HepG2 (cell line): Measurements from ENCODE around the gene ITPR1. TPM values are rescaled to one million over a fixed set of nuclear protein-coding genes. Genes with fewer than 3 reads are reported as not detected.
A peak's percentile ranks its signal among the peaks of the same experiment; 100 is the strongest.

Experiments
- CCDC6 ChIP-seq: sonication (generic); formaldehyde crosslinking; IDR thresholded peaks from 2 replicates; pipeline ENCODE4 v1.8.1; 2022; ENCODE audit warnings: mild to moderate bottlenecking, missing genetic modification reagents, moderate library complexity
- GABPA ChIP-seq, 2 experiments: IDR thresholded peaks; 2 replicates each; pipeline ENCODE4 v1.6.1; 2011 to 2016; ENCODE audit warnings: low read depth in 2 of 2, low read length in 1 of 2, missing biosample characterization in 1 of 2, missing genetic modification characterization in 1 of 2
- HNRNPH1 ChIP-seq: fragments of 200-400 bp; formaldehyde crosslinking; optimal IDR thresholded peaks from 2 replicates; pipeline ENCODE3; 2017; ENCODE audit warnings: mild to moderate bottlenecking, low read depth, low read length
- ZBTB10 ChIP-seq: sonication (generic); formaldehyde crosslinking; IDR thresholded peaks from 2 replicates; pipeline ENCODE4 v1.4.0; 2020; ENCODE audit warnings: missing genetic modification reagents, borderline replicate concordance
- ZBTB33 ChIP-seq: sonication (generic); formaldehyde crosslinking; IDR thresholded peaks from 2 replicates; pipeline ENCODE4 v1.4.0; 2020; ENCODE audit warnings: missing genetic modification reagents
- ZNF282 ChIP-seq: fragments of 450-650 bp; IDR thresholded peaks from 2 replicates; pipeline ENCODE4 v1.6.1; 2018; ENCODE audit not compliant: partially characterized antibody
- ZNF772 ChIP-seq: sonication (generic); formaldehyde crosslinking; IDR thresholded peaks from 2 replicates; pipeline ENCODE4 v1.5.0; 2020; ENCODE audit warnings: mild to moderate bottlenecking, missing genetic modification reagents
- polyA plus RNA-seq, 8 experiments: library from polyadenylated mRNA; depleted of rRNA in 3 of 8; stranded (reverse) in 7 of 8; unstranded in 1 of 8; fragments of >200 nt; fragmentation: Illumina TruSeq in 4 of 8; extraction: Trizol in 4 of 8; gene quantifications; 2 replicates each; pipeline versions ENCODE4 v1.2.1 to v1.2.3, GENCODE V29; 2011 to 2016; ENCODE audit warnings: low read depth in 4 of 8, missing spikeins in 1 of 8, mixed read lengths in 1 of 8; ENCODE audit not compliant: insufficient read depth in 1 of 8
- total RNA-seq, 5 experiments: library from RNA; depleted of rRNA; stranded (reverse); fragments of >200 nt; fragmentation: Illumina TruSeq; extraction: Trizol; gene quantifications; 2 replicates each; pipeline ENCODE4 v1.2.3, GENCODE V29; 2016; ENCODE audit warnings: low read depth in 1 of 5
- TF ChIP-seq, protein P1 (sequence below): sonication (generic); formaldehyde crosslinking; IDR thresholded peaks from 2 replicates; pipeline ENCODE4 v1.5.1; 2020; ENCODE audit warnings: mild to moderate bottlenecking, missing genetic modification reagents, moderate library complexity

ITPR1 gene
- total and polyA plus RNA-seq, 2 of the 13 experiments (the other 11 are each of a cell fraction or from before 2014, with no cell fraction given) = 10.0 to 11.4 TPM

DNA sequence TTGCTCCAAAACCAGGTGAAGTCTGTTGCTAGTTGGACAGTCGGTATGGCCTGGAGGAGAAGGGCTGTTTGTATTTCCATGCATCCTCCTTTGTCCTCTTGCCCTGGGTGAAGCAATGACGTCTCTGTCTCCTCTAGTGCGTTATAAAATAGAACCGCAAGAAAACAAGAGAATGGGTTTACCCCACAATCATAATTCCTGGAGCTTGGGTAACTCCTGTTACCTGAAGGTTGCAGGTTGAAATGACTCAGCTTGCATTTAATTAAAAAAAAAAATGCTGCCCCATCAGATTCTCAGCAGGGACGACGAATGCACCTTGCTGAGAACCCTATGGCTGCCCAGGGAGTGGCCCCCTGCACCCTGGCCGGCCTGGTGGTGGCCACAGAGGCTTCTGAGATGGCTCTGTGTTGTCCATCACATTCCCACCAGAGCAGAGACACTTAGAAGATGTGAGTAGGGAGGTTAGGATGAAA is 257.9 kb downstream of the ITPR1 start (continued):
- TF ChIP-seq ZBTB10 (CRISPR knock-in tag) (no peak), ZNF282 (no peak), ZNF772 (CRISPR knock-in tag) (no peak), CCDC6 (CRISPR knock-in tag) (no peak), HNRNPH1 (no peak), ZBTB33 (CRISPR knock-in tag) (0 out of 2 replicates have a peak, but pooled peaks have one; percentile 26), GABPA (IDR thresholded peaks at IDR 0.05; ENCODE audit: low read depth, low read length) (no peak), GABPA (CRISPR knock-in tag; IDR thresholded peaks at IDR 0.05; ENCODE audit: low read depth) (no peak)
- TF ChIP-seq, protein P1, sequence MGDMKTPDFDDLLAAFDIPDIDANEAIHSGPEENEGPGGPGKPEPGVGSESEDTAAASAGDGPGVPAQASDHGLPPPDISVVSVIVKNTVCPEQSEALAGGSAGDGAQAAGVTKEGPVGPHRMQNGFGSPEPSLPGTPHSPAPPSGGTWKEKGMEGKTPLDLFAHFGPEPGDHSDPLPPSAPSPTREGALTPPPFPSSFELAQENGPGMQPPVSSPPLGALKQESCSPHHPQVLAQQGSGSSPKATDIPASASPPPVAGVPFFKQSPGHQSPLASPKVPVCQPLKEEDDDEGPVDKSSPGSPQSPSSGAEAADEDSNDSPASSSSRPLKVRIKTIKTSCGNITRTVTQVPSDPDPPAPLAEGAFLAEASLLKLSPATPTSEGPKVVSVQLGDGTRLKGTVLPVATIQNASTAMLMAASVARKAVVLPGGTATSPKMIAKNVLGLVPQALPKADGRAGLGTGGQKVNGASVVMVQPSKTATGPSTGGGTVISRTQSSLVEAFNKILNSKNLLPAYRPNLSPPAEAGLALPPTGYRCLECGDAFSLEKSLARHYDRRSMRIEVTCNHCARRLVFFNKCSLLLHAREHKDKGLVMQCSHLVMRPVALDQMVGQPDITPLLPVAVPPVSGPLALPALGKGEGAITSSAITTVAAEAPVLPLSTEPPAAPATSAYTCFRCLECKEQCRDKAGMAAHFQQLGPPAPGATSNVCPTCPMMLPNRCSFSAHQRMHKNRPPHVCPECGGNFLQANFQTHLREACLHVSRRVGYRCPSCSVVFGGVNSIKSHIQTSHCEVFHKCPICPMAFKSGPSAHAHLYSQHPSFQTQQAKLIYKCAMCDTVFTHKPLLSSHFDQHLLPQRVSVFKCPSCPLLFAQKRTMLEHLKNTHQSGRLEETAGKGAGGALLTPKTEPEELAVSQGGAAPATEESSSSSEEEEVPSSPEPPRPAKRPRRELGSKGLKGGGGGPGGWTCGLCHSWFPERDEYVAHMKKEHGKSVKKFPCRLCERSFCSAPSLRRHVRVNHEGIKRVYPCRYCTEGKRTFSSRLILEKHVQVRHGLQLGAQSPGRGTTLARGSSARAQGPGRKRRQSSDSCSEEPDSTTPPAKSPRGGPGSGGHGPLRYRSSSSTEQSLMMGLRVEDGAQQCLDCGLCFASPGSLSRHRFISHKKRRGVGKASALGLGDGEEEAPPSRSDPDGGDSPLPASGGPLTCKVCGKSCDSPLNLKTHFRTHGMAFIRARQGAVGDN (CRISPR knock-in tag) = peak; percentile 43
